ENCODE data around the gene DHCR24. TPM values are rescaled to one million over a fixed set of nuclear protein-coding genes. Genes with fewer than 3 reads are reported as not detected.

The DHCR24 gene
- total RNA-seq, 1 donor from 2014 or later = 9.9 TPM

DNA sequence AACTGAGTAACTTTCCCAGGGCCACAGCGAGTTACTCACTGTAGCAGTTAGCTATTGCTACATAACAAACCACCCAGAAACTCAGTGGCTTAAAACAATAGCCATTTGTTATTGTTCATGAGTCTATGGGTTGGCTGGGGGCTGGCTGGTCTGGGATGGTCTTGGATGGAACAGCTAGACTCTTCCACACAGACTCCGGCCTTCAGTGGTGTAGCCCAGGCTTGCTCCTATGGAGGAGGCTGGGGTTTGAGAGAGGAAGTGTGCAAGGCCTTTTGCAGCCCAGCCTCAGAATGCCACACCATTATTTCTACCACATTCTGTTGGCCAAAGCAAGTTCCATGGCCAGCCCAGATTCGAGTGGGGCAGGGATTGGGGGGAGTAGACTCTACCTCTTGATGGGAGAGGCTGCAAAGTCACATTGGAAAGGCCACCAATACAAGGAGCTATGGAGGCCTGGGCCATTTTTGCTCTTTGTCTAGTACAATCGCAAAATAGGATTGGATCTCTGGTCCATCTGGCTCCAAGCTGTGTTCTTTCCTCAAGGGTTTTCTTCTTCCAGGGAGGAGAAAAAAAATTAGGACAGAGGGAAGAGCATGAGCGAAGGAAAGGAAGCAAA, 48.3 kb downstream of the DHCR24 start:
- Histone ChIP-seq H3K27me3 (ENCODE audit: control insufficient read depth in 3 of 3, insufficient read depth in 3 of 3, low read length in 3 of 3) (peaks cover 0 to 3% (median 3%) of the 10 kb centered on the region in 3 donors), H3K4me1 (ENCODE audit: control insufficient read depth in 3 of 3, insufficient read depth in 3 of 3, low read length in 3 of 3) (no peaks in the 10 kb centered on the region), H3K27ac (ENCODE audit: low read depth, low read length) (no peak overlapping the region), H3K9ac (ENCODE audit: low read depth in 1 of 3, low read length in 3 of 3) (no peak overlapping the region), H3K36me3 (ENCODE audit: control insufficient read depth in 3 of 3, insufficient read depth in 3 of 3, low read length in 3 of 3) (no peaks in the 10 kb centered on the region), H3K4me3 (ENCODE audit: low read length in 3 of 3) (no peak overlapping the region), H3K9me3 (ENCODE audit: control insufficient read depth in 3 of 3, low read length in 3 of 3) (no peaks in the 10 kb centered on the region)

- no peak overlapping the region for H3K4me3 ChIP-seq (ENCODE audit: low read length in 3 of 3)
- H3K27ac ChIP-seq (ENCODE audit: low read depth, low read length) = no peak overlapping the region
- no peak overlapping the region for H3K9ac ChIP-seq (ENCODE audit: low read depth in 1 of 3, low read length in 3 of 3)
- peaks cover 3 to 5% (median 3%) of the 10 kb centered on the region in 3 donors for H3K27me3 ChIP-seq (ENCODE audit: control insufficient read depth in 3 of 3, insufficient read depth in 3 of 3, low read length in 3 of 3)
- no peaks in the 10 kb centered on the region for H3K4me1 ChIP-seq (ENCODE audit: control insufficient read depth in 3 of 3, insufficient read depth in 3 of 3, low read length in 3 of 3)
- H3K36me3 ChIP-seq (ENCODE audit: control insufficient read depth in 3 of 3, insufficient read depth in 3 of 3, low read length in 3 of 3) = no peaks in the 10 kb centered on the region
- no peaks in the 10 kb centered on the region for H3K9me3 ChIP-seq (ENCODE audit: control insufficient read depth in 3 of 3, low read length in 3 of 3)
Observed at GRCh38 chr1:54837002-54837853, 49.8 kb downstream of the DHCR24 start.

- H3K27ac ChIP-seq (ENCODE audit: low read depth, low read length) = no peak overlapping the region
- no peaks in the 10 kb centered on the region for H3K9me3 ChIP-seq (ENCODE audit: control insufficient read depth in 3 of 3, low read length in 3 of 3)
- H3K4me3 ChIP-seq (ENCODE audit: low read length in 3 of 3) = no peak overlapping the region
- H3K9ac ChIP-seq (ENCODE audit: low read depth in 1 of 3, low read length in 3 of 3) = no peak overlapping the region
- H3K27me3 ChIP-seq (ENCODE audit: control insufficient read depth in 3 of 3, insufficient read depth in 3 of 3, low read length in 3 of 3) = peaks cover 3 to 5% (median 3%) of the 10 kb centered on the region in 3 donors
- no peaks in the 10 kb centered on the region for H3K36me3 ChIP-seq (ENCODE audit: control insufficient read depth in 3 of 3, insufficient read depth in 3 of 3, low read length in 3 of 3)
- H3K4me1 ChIP-seq (ENCODE audit: control insufficient read depth in 3 of 3, insufficient read depth in 3 of 3, low read length in 3 of 3) = no peaks in the 10 kb centered on the region
Observed at GRCh38 chr1:54836594-54836993, 50.4 kb downstream of the DHCR24 start.

- H3K9me3 ChIP-seq (ENCODE audit: control insufficient read depth in 3 of 3, low read length in 3 of 3) = peaks cover 0 to 2% (median 0%) of the 10 kb centered on the region in 3 donors
- H3K27ac ChIP-seq (ENCODE audit: low read depth, low read length) = no peak overlapping the region
- peaks cover 3 to 5% (median 3%) of the 10 kb centered on the region in 3 donors for H3K27me3 ChIP-seq (ENCODE audit: control insufficient read depth in 3 of 3, insufficient read depth in 3 of 3, low read length in 3 of 3)
- no peaks in the 10 kb centered on the region for H3K4me1 ChIP-seq (ENCODE audit: control insufficient read depth in 3 of 3, insufficient read depth in 3 of 3, low read length in 3 of 3)
- no peaks in the 10 kb centered on the region for H3K36me3 ChIP-seq (ENCODE audit: control insufficient read depth in 3 of 3, insufficient read depth in 3 of 3, low read length in 3 of 3)
- H3K4me3 ChIP-seq (ENCODE audit: low read length in 3 of 3) = no peak overlapping the region
- H3K9ac ChIP-seq (ENCODE audit: low read depth in 1 of 3, low read length in 3 of 3) = no peak overlapping the region
Observed at GRCh38 chr1:54835970-54836369, 51.0 kb downstream of the DHCR24 start.

- peaks cover 3 to 5% (median 3%) of the 10 kb centered on the region in 3 donors for H3K27me3 ChIP-seq (ENCODE audit: control insufficient read depth in 3 of 3, insufficient read depth in 3 of 3, low read length in 3 of 3)
- H3K9ac ChIP-seq (ENCODE audit: low read depth in 1 of 3, low read length in 3 of 3) = no peak overlapping the region
Observed at GRCh38 chr1:54835131-54835898, 51.7 kb downstream of the DHCR24 start.

GRCh38 chr1:54834007-54834541, 52.9 kb downstream of the DHCR24 start:
- no peak overlapping the region for H3K9ac ChIP-seq (ENCODE audit: low read depth in 1 of 3, low read length in 3 of 3)
- no peaks in the 10 kb centered on the region for H3K4me1 ChIP-seq (ENCODE audit: control insufficient read depth in 3 of 3, insufficient read depth in 3 of 3, low read length in 3 of 3)
- H3K27me3 ChIP-seq (ENCODE audit: control insufficient read depth in 3 of 3, insufficient read depth in 3 of 3, low read length in 3 of 3) = peaks cover 3 to 5% (median 3%) of the 10 kb centered on the region in 3 donors
- H3K9me3 ChIP-seq (ENCODE audit: control insufficient read depth in 3 of 3, low read length in 3 of 3) = peaks cover 0 to 2% (median 0%) of the 10 kb centered on the region in 3 donors
- H3K27ac ChIP-seq (ENCODE audit: low read depth, low read length) = no peak overlapping the region
- H3K36me3 ChIP-seq (ENCODE audit: control insufficient read depth in 3 of 3, insufficient read depth in 3 of 3, low read length in 3 of 3) = no peaks in the 10 kb centered on the region
- no peak overlapping the region for H3K4me3 ChIP-seq (ENCODE audit: low read length in 3 of 3)

More at GRCh38 chr1:54835131-54835898, 51.7 kb downstream of the DHCR24 start:
- Histone ChIP-seq H3K27ac (ENCODE audit: low read depth, low read length) (no peak overlapping the region), H3K36me3 (ENCODE audit: control insufficient read depth in 3 of 3, insufficient read depth in 3 of 3, low read length in 3 of 3) (no peaks in the 10 kb centered on the region), H3K4me1 (ENCODE audit: control insufficient read depth in 3 of 3, insufficient read depth in 3 of 3, low read length in 3 of 3) (no peaks in the 10 kb centered on the region), H3K4me3 (ENCODE audit: low read length in 3 of 3) (no peak overlapping the region), H3K9me3 (ENCODE audit: control insufficient read depth in 3 of 3, low read length in 3 of 3) (peaks cover 0 to 2% (median 0%) of the 10 kb centered on the region in 3 donors)

- Histone ChIP-seq H3K4me1 (ENCODE audit: control insufficient read depth in 3 of 3, insufficient read depth in 3 of 3, low read length in 3 of 3) (no peaks in the 10 kb centered on the region), H3K27me3 (ENCODE audit: control insufficient read depth in 3 of 3, insufficient read depth in 3 of 3, low read length in 3 of 3) (peaks cover 3 to 5% (median 3%) of the 10 kb centered on the region in 3 donors), H3K36me3 (ENCODE audit: control insufficient read depth in 3 of 3, insufficient read depth in 3 of 3, low read length in 3 of 3) (no peaks in the 10 kb centered on the region), H3K27ac (ENCODE audit: low read depth, low read length) (no peak overlapping the region), H3K4me3 (ENCODE audit: low read length in 3 of 3) (no peak overlapping the region), H3K9me3 (ENCODE audit: control insufficient read depth in 3 of 3, low read length in 3 of 3) (peaks cover 0 to 2% (median 0%) of the 10 kb centered on the region in 3 donors), H3K9ac (ENCODE audit: low read depth in 1 of 3, low read length in 3 of 3) (no peak overlapping the region)
Observed at GRCh38 chr1:54833121-54833520, 53.9 kb downstream of the DHCR24 start.

- Histone ChIP-seq H3K4me3 (ENCODE audit: low read length in 3 of 3) (no peak overlapping the region), H3K9me3 (ENCODE audit: control insufficient read depth in 3 of 3, low read length in 3 of 3) (peaks cover 0 to 6% (median 3%) of the 10 kb centered on the region in 3 donors), H3K36me3 (ENCODE audit: control insufficient read depth in 3 of 3, insufficient read depth in 3 of 3, low read length in 3 of 3) (no peaks in the 10 kb centered on the region), H3K27me3 (ENCODE audit: control insufficient read depth in 3 of 3, insufficient read depth in 3 of 3, low read length in 3 of 3) (no peaks in the 10 kb centered on the region), H3K4me1 (ENCODE audit: control insufficient read depth in 3 of 3, insufficient read depth in 3 of 3, low read length in 3 of 3) (no peaks in the 10 kb centered on the region), H3K27ac (ENCODE audit: low read depth, low read length) (no peak overlapping the region), H3K9ac (ENCODE audit: low read depth in 1 of 3, low read length in 3 of 3) (no peak overlapping the region)
Observed at GRCh38 chr1:54826226-54826816, 60.7 kb downstream of the DHCR24 start.

DNA sequence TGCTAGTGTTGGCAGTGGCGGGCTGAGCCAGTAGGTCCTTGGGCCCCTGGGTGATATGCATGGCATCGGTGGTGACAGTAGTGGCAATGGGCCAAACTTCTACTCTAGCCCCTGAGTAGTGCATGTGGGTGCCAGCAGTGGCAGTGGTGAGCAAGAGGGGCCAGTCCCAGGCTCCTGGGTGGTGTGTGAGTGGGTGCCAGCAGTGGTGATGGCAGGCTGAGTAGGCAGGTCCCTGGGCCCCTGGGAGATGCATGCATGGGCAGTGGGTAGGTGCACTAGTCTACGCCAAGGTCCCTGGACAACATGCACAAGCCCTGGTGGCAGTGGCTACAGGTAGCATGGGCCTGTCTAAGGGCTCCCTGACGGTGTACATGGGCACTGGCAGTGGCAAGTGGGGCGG, 61.3 kb downstream of the DHCR24 start:
- Histone ChIP-seq H3K36me3 (ENCODE audit: control insufficient read depth in 3 of 3, insufficient read depth in 3 of 3, low read length in 3 of 3) (no peaks in the 10 kb centered on the region), H3K9me3 (ENCODE audit: control insufficient read depth in 3 of 3, low read length in 3 of 3) (peaks cover 0 to 3% (median 3%) of the 10 kb centered on the region in 3 donors), H3K4me1 (ENCODE audit: control insufficient read depth in 3 of 3, insufficient read depth in 3 of 3, low read length in 3 of 3) (no peaks in the 10 kb centered on the region), H3K4me3 (ENCODE audit: low read length in 3 of 3) (no peak overlapping the region), H3K27ac (ENCODE audit: low read depth, low read length) (no peak overlapping the region), H3K27me3 (ENCODE audit: control insufficient read depth in 3 of 3, insufficient read depth in 3 of 3, low read length in 3 of 3) (no peaks in the 10 kb centered on the region), H3K9ac (ENCODE audit: low read depth in 1 of 3, low read length in 3 of 3) (no peak overlapping the region)
